DMS 273 (cell line): ENCODE data around the gene CCDC88A.
A peak's percentile ranks its signal among the peaks of the same experiment; 100 is the strongest.

Experiments used
- DNase-seq: peaks from one replicate; lab custom pipeline; 2025; ENCODE audit not compliant: unreplicated experiment; lab: John Stamatoyannopoulos, UW

Gene CCDC88A

GRCh38 chr2:55422876-55423665 is 3.4 kb upstream of the CCDC88A start:
- no peak for DNase-seq

DNA sequence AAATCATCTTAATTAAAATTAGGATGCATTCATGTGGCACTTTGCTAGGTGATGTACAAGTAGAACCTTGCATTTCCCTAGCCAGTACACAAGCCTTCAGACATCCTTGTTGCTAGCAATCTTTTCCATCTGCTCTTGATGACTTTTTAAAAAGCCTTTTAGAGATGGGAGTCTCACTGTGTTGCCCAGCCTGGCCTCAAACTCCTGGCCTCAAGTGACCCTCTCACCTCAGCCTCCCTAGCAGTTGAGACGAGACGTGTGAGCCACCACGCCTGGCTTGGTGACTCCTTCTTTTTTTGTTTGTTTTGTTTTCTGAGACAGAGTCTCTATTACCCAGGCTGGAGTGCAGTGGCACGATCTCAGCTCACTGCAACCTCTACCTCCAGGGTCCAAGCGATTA is 1.7 kb upstream of the CCDC88A start:
- no peak for DNase-seq

DNA sequence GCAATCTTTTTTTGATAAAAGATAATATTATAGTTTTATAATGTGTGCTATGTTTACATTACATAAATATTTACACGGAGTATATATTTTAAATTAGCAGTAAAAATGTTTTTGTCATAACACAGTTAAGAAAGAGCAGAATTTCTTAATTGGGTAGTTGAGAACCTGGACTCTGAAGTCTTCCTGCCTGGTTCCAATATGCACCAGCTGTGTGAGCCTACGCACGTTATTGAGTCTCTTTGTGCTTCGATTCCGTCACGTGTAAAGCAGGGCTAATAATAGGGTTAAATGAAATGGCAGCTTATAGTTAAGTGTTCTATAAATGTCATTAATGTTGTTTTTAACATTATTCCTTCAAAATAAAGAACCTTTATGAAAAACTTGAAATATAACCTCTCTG is 1.2 kb upstream of the CCDC88A start:
- peak; percentile 36 for DNase-seq

DNA sequence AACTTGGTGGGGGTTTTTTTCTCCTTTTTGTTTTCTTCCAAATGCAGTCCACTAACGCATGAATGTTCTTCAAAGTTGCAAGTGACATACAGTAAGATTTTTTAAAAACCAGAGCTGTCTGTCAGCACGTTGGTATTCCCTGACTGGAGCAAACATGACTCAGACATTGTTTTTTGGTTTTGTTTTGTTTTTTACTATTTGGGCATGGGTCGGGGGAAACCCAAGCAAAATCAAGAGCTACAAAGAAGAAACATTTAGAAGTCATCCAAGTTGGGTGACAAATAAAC is 726 bp upstream of the CCDC88A start:
- DNase-seq = no peak

DNA sequence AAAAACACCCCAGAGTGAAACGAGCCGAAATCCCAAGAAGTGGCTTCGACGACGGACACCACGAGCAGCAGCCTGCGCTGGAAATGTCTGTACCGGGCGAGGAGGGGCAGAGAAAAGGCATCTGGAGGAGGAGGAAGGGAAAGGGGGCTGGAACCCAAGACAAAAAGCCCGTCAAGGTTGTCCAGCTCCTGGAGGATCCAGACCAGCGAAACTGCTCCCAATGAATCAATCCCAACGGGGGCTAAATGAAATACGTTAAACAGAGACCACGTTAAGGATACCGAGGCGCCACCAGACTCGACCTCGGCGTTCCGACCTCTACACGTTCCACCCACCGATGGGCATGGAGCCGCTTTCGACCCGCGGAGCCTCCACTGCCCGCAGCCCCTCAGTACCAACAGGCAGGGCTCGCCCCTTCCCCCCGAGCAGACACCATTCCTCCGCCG is 400 bp downstream of the CCDC88A start:
- peak; percentile 87 for DNase-seq

DNA sequence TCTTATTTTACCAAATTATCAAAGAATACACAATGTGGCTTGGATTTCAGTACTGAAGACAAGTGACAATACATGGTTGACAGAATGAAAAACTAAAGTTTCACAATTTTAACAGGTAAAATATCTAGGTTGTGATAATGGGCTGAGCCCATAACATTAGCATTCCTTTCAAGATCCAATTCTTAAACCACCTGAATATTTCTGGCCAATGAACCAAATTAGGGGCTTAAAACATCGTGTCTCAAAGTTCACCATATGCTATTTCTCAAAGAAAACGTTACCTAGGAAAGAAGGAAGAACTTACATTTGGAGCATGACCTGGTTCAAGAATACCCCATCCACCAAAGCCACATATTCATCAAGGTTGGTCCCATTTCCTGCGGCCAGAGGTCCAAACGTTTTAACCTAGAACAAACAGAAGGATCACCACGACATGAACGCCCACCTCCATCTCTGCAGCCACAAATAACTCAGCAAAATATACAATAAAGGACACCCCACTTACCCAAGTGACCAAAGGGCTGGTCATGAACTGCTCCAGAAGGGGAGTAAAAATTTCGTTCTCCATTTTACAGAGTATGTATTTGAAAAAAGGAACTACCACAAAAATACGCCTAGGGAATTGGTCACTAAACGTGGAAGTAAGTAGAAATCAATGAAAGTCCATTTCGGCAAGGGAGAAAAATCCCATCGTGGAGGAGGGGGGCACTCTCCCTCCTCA is 984 bp downstream of the CCDC88A start:
- peak; percentile 43 for DNase-seq

DNA sequence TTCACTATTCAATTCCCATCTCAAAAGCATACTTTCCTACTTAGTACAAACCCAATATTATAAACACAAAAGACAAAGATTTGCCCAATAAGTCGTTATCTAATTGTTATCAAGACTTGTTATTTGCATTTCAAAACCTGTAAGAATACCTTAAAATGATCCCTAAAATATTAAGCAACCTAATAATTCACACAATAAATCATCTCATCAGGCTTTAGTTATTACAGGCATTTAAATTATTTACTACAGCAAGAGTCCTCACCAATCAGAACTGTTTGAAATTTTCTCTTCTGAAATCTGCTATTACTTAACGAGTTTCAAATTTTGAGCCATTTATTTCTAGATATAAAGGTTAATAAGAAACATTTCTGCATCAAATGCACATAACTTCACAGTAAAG is 1.6 kb downstream of the CCDC88A start:
- peak; percentile 24 for DNase-seq

DNA sequence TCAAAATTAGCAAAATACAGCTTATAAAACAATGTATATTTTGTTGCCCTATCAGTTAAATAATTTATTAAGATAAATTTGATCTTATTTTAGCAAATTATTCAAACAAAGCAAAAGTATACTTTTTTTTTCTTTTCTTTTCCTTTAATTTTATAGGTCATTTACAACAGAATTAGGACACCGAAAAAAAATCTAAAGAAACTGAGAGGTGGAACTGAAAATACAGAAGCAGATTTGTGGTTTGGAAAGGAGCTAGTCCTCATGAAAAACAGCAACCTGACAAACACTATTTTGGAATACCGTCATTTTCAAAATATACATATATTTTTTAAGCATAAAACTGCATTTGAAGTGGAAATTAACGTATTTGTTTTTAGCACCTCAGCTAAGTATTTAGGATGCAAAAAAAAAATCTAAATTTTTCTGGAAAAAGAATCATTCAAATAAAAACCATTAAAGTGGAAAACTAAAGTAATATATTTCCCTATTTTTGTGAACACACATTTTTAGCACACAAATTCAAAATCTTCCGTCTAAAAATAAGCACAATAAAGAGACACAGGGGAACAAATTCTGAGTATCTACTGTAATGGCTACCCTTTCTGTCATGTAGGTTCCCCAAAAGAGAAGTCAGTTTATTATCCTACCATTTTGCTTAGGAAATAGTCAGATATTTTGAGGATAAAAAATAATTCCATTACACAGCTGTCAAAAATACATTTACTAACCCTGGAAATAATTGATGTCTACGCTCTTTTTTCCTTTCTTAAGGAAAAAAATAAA is 2.7 kb downstream of the CCDC88A start:
- no peak for DNase-seq

DNA sequence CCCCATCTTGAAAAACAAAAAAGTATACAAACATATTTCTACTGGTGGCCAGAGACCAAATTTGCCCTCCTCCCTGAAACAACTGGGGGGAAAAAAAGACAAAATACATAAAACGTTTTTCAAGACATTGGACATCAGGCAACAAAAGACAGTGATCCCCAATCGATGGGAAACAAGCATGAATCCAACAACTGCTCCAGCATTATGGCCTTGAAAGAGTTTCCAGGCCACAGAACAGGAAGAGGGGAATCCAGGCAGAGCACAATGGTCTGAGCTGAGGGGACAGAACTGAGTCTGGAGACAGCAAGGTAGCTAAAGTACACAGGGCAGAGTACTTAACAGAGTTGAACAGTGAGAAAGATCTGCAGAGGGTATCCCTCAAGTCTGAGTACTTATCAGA is 4.4 kb downstream of the CCDC88A start:
- DNase-seq = no peak

GRCh38 chr2:55408918-55409868 is 10.5 kb downstream of the CCDC88A start:
- no peak for DNase-seq

GRCh38 chr2:55408098-55408882 is 11.4 kb downstream of the CCDC88A start:
- DNase-seq = no peak

- no peak for DNase-seq
Observed at GRCh38 chr2:55405116-55405515, 14.5 kb downstream of the CCDC88A start.

DNA sequence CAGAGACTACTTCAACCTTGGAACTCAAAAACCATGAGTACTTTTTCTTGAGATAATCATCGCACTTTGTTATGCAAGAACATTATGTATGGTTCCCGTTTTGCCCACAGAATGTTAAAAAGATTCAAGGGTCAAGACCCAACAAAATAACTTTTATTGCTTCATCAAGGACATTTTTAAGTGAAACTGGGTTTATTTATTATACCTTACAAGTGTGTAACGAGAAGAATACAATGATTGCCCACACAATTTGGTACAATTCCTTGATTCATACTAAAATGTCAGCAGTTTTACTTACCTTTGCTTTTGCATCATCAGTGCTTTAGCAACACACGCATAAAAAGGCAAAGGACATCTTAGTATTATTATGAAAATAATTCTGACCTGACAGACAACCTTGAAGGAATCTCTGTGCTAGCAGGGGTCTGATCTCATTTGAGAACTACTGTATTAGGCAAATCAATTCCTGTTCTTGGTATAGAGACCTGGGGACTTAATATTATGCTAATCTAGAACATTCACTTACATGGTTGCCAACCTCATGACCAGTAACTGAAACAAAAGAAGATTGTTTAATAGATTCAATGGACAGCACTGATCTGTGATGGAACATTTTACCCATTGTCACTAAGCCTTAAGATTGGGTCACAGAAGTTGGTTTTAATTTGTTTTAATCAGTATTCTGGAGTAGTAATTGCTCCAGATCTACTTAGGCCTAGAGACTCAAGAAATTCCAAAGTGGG is 16.2 kb downstream of the CCDC88A start:
- no peak for DNase-seq

DNA sequence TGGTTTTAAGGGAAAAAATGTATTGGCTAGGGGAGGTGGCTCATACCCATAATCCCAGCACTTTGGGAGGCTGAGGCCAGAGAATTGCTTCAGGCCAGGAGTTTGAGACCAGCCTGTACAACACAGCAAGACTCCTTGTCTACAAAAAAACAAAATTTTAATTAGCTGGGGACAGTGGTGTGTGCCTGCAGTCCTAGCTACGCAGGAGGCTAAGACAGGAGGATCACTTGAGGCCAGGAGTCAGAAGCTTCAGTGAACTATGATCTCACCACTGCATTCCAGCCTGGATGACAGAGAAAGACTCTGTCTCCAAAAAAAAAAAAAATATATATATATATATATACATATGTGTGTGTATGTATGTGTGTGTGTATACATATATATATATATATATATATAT is 18.5 kb downstream of the CCDC88A start:
- peak; percentile 25 for DNase-seq

DNA sequence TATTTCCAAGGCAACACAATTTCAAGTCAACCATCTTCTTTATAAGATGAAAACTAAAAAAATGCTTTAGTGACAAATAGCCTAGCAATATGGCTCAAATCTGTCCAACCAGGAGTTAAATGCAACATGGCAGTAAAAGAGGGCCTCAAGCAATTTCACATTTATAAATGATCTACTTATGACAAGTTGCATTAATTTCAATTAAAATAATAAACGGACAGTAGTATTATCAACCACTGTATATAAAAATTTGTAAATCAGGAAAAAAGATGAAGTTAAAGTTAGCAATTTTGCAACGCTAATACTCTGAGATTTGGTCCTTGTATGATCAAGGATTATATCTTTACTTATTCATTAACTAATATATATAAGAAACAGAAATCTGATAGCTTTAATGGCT is 19.3 kb downstream of the CCDC88A start:
- no peak for DNase-seq

DNA sequence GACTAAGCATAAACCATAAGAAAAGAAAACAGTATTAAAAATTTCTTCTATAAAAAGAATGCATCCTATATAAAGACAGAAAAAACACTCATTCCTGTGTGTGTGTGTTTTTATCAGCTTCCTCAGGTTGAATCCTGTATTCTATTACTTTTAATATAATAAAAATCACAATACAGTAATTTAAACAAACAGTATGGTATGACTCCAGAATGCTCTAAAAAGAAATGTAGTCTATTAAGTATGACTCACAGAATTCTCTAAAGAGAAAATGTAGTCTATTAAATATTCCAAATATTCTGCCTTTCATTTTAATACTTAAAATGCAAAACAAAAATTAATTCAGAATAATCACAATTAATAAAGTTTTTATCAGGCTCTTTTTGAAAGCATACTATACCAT is 19.8 kb downstream of the CCDC88A start:
- no peak for DNase-seq

DNA sequence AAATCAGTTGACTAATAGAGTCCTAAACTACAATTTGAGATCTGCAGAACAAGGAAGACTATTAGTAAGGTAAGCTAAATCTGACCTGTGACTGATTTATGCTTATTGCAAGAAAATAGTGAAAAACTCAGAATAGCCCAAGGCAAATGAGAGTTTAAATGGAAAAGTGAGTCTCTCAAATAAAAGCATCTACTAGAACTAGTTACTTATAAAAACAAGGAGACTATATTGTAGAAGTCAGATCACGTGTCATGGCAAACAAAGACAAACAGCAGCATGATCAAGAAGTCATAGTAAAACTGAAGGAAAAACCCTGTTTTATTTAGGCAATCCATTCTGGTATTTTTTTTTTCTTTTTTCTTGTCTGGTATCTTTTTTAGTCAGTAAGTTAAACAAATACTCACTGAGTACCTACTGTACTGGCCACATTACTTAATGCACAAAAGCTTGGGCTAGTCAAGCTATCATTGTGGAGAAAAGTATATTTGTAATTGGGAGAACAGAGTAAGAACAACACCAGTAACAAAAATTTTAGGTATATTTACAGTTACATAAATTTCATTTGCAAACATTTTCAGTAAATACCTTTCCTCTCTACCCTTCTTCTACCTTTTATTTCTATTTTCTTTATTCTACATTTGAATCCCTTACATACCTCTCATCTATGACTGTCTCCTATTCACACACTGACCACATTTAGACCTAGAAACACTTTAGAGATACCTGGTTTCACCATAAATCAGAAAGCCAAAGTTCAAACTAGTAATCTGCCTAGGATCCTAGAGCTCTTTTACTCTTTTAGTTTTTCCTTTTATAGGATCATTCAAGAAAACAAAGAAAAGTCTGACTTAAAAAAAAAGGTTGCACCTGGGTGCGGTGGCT is 23.7 kb downstream of the CCDC88A start:
- DNase-seq = no peak

DNA sequence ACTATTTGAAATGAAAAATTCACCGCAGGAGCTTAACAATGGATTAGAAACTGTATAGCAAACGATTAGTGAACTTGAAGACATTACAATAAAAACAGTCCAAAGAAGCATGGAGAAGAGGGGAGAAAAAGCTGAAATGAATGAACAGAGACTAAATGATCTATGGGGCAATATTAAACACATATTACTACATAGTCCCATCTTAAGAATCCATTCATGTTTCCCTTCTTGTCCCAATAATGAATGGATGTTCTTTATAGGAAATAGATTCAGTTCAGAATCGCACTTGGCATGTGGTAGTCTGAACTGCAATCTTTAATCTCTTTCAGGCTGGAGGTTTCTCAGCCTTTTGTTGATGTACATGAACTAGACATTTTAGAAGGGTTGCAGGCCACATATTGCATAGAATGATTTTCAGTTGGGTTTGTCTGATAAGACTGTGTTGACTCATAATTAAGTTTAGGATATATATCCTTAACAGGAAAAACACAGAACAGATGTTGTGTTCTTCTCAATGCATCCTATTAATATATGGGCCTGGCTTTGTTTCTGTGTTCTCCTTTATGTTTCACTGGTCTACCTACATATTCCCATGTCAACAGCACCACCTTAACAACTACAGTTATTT is 27.9 kb downstream of the CCDC88A start:
- no peak for DNase-seq
